H1 (cell line): ENCODE results near the gene TXNL4A. TPM values are rescaled to one million over a fixed set of nuclear protein-coding genes. Genes with fewer than 3 reads are reported as not detected.
A peak's percentile ranks its signal among the peaks of the same experiment; 100 is the strongest.

Experiments used
- CTCF ChIA-PET: fragments of 300-600 bp; sonication (Branson Sonifier 250); formaldehyde crosslinking; loops from one replicate; lab custom pipeline; 2021; ENCODE audit not compliant: partially characterized antibody; lab: Charles Lee
- POLR2A ChIA-PET: fragments of 300-600 bp; sonication (Branson Sonifier 250); formaldehyde crosslinking; loops from one replicate; lab custom pipeline; 2021; ENCODE audit warnings: inconsistent platforms; ENCODE audit not compliant: partially characterized antibody; lab: Charles Lee
- DNase-seq, 2 experiments: peaks; one replicate each; pipeline versions ENCODE4 v3.0.0 to v3.0.0-alpha.2; 2010 to 2022; ENCODE audit warnings: low spot score in 2 of 2, low read depth in 1 of 2, mixed read lengths in 1 of 2
- FAIRE-seq: peaks from 2 replicates; lab custom pipeline; 2011; peaks lifted over from hg19 to GRCh38; lab: Jason Lieb, UNC
- H2AFZ ChIP-seq: 2 replicates; pipeline ENCODE4 v1.8.1; 2012; ENCODE audit warnings: low read length, inconsistent platforms
- H2AK5ac ChIP-seq: 2 replicates; pipeline ENCODE4 v1.6.1; 2013; ENCODE audit warnings: low read depth, low read length
- H2BK120ac ChIP-seq: replicated peaks from 2 replicates; pipeline ENCODE3; 2013; ENCODE audit warnings: low read depth, low read length, inconsistent platforms
- H2BK12ac ChIP-seq: 2 replicates; pipeline ENCODE4 v1.6.1; 2013; ENCODE audit warnings: low read depth, low read length
- H2BK15ac ChIP-seq: 2 replicates; pipeline ENCODE4 v1.6.1; 2013; ENCODE audit warnings: low read length
- H2BK20ac ChIP-seq: 2 replicates; pipeline ENCODE4 v1.6.1; 2013; ENCODE audit warnings: low read length
- H2BK5ac ChIP-seq: 2 replicates; pipeline ENCODE4 v1.6.1; 2013; ENCODE audit warnings: low read depth, low read length
- H3K14ac ChIP-seq: 2 replicates; pipeline ENCODE4 v1.6.1; 2013; ENCODE audit warnings: inconsistent platforms; ENCODE audit not compliant: insufficient read length
- H3K18ac ChIP-seq: 2 replicates; pipeline ENCODE4 v1.6.1; 2013; ENCODE audit warnings: low read length; ENCODE audit errors: extremely low read depth
- H3K23ac ChIP-seq: 2 replicates; pipeline ENCODE4 v1.6.1; 2013; ENCODE audit warnings: inconsistent platforms; ENCODE audit not compliant: insufficient read length
- H3K23me2 ChIP-seq: 2 replicates; pipeline ENCODE4 v1.6.1; 2013; ENCODE audit warnings: low read depth, low read length
- H3K27ac ChIP-seq: 2 replicates; pipeline ENCODE4 v1.6.1; 2011; ENCODE audit warnings: low read depth, low read length, inconsistent platforms
- H3K27me3 ChIP-seq, 4 experiments: replicated peaks in 1 of 4; 1 replicate in 1 of 4; 2 replicates in 3 of 4; pipeline versions ENCODE4 v1.6.1 to v1.8.1; 2011 to 2013; ENCODE audit warnings: low read length in 3 of 4, mild to moderate bottlenecking in 3 of 4, inconsistent platforms in 2 of 4, mixed read lengths in 2 of 4, moderate library complexity in 1 of 4; ENCODE audit not compliant: control insufficient read depth in 3 of 4, insufficient read depth in 3 of 4; ENCODE audit errors: extremely low read depth in 1 of 4
- H3K36me3 ChIP-seq, 4 experiments: 2 replicates each; pipeline versions ENCODE4 v1.6.1 to v1.8.1; 2011 to 2013; ENCODE audit warnings: mild to moderate bottlenecking in 4 of 4, low read length in 3 of 4, moderate library complexity in 2 of 4, control low read depth in 1 of 4, inconsistent platforms in 1 of 4; ENCODE audit not compliant: insufficient read depth in 4 of 4, control insufficient read depth in 2 of 4
- H3K4ac ChIP-seq: replicated peaks from 2 replicates; pipeline ENCODE3; 2013; ENCODE audit warnings: low read length, low read depth, mixed read lengths, inconsistent platforms; ENCODE audit not compliant: insufficient read length
- H3K4me1 ChIP-seq, 4 experiments: replicated peaks in 1 of 4; 1 replicate in 1 of 4; 2 replicates in 3 of 4; pipeline versions ENCODE4 v1.6.1 to v1.8.1; 2011 to 2013; ENCODE audit warnings: low read length in 3 of 4, inconsistent platforms in 2 of 4, mixed read lengths in 1 of 4; ENCODE audit not compliant: insufficient read depth in 4 of 4, control insufficient read depth in 3 of 4
- H3K4me2 ChIP-seq, 2 experiments: 2 replicates each; pipeline versions ENCODE4 v1.6.1 to v1.8.1; 2011 to 2013; ENCODE audit warnings: low read depth in 2 of 2, low read length in 2 of 2, control low read depth in 1 of 2, inconsistent platforms in 1 of 2, mild to moderate bottlenecking in 1 of 2; ENCODE audit not compliant: insufficient read depth in 1 of 2
- H3K4me3 ChIP-seq, 4 experiments: fragments of 200-600, 300-600 bp in 1 of 4; sonication (generic), shearing (Covaris generic), sonication (Bioruptor Twin) in 1 of 4; 2 replicates each; pipeline versions ENCODE4 v1.5.1 to v1.8.1; 2011 to 2016; ENCODE audit warnings: low read length in 4 of 4, low read depth in 3 of 4, control low read depth in 2 of 4, inconsistent platforms in 2 of 4, mild to moderate bottlenecking in 2 of 4, mixed read lengths in 1 of 4, moderate library complexity in 1 of 4; ENCODE audit not compliant: insufficient read depth in 2 of 4; ENCODE audit errors: extremely low read depth in 1 of 4
- H3K56ac ChIP-seq: replicated peaks from 2 replicates; pipeline ENCODE3; 2013; ENCODE audit warnings: low read depth, mild to moderate bottlenecking, mixed read lengths, low read length, inconsistent platforms; ENCODE audit not compliant: insufficient read length
- H3K79me1 ChIP-seq: 2 replicates; pipeline ENCODE4 v1.6.1; 2013; ENCODE audit warnings: low read depth, low read length, control low read depth
- H3K79me2 ChIP-seq, 2 experiments: 2 replicates each; pipeline versions ENCODE4 v1.6.1 to v1.8.1; 2012 to 2013; ENCODE audit warnings: low read length in 2 of 2, mild to moderate bottlenecking in 2 of 2, inconsistent platforms in 1 of 2; ENCODE audit not compliant: insufficient read depth in 2 of 2, control insufficient read depth in 1 of 2
- H3K9ac ChIP-seq, 4 experiments: replicated peaks in 1 of 4; 1 replicate in 1 of 4; 2 replicates in 3 of 4; pipeline versions ENCODE4 v1.6.1 to v1.8.1; 2011 to 2013; ENCODE audit warnings: low read depth in 3 of 4, low read length in 3 of 4, control low read depth in 2 of 4, mild to moderate bottlenecking in 2 of 4, moderate library complexity in 2 of 4, inconsistent platforms in 1 of 4; ENCODE audit errors: extremely low read depth in 1 of 4
- H3K9me3 ChIP-seq, 2 experiments: 2 replicates each; pipeline versions ENCODE4 v1.6.1 to v1.8.1; 2012 to 2013; ENCODE audit warnings: mild to moderate bottlenecking in 2 of 2, moderate library complexity in 2 of 2, control low read depth in 1 of 2, inconsistent platforms in 1 of 2, low read depth in 1 of 2, low read length in 1 of 2, mixed read lengths in 1 of 2; ENCODE audit not compliant: insufficient read depth in 2 of 2
- H4K20me1 ChIP-seq, 2 experiments: replicated peaks in 1 of 2; 2 replicates each; pipeline versions ENCODE3 to v1.8.1; 2011 to 2013; ENCODE audit warnings: inconsistent platforms in 2 of 2, low read length in 2 of 2, mild to moderate bottlenecking in 1 of 2; ENCODE audit not compliant: insufficient read depth in 2 of 2, control insufficient read depth in 1 of 2
- H4K5ac ChIP-seq: 2 replicates; pipeline ENCODE4 v1.6.1; 2013; ENCODE audit warnings: low read length, low read depth, mixed read lengths, inconsistent platforms; ENCODE audit not compliant: insufficient read length
- H4K8ac ChIP-seq: 2 replicates; pipeline ENCODE4 v1.8.0; 2013; ENCODE audit warnings: mild to moderate bottlenecking, moderate library complexity, low read length, inconsistent platforms; ENCODE audit not compliant: insufficient read depth; ENCODE audit errors: extremely low read depth
- H4K91ac ChIP-seq: replicated peaks from 2 replicates; pipeline ENCODE3; 2013; ENCODE audit warnings: low read length, mixed read lengths, inconsistent platforms; ENCODE audit not compliant: insufficient read length
- CREB1 ChIP-seq: IDR thresholded peaks from 2 replicates; pipeline ENCODE4 v1.6.1; 2012; ENCODE audit warnings: inconsistent platforms
- EGR1 ChIP-seq: IDR thresholded peaks from 2 replicates; pipeline ENCODE4 v1.6.1; 2011; ENCODE audit warnings: low read depth, low read length, borderline replicate concordance
- EZH2 ChIP-seq: fragments of 200-600 bp; sonication (generic); IDR thresholded peaks from 2 replicates; pipeline ENCODE4 v1.7.1; 2012; ENCODE audit warnings: low read depth, mild to moderate bottlenecking, moderate library complexity, low read length, inconsistent platforms; ENCODE audit not compliant: severe bottlenecking
- KDM4A ChIP-seq: IDR thresholded peaks from one replicate; pipeline ENCODE4 v1.7.1; 2012; ENCODE audit warnings: low read depth, mild to moderate bottlenecking, moderate library complexity, low read length, inconsistent platforms; ENCODE audit not compliant: severe bottlenecking
- RNF2 ChIP-seq: fragments of 200-900, 300-1000 bp; sonication (generic); IDR thresholded peaks from 2 replicates; pipeline ENCODE4 v1.7.1; 2016; ENCODE audit warnings: borderline replicate concordance, low read depth, mild to moderate bottlenecking, antibody characterized with exemption, low read length; ENCODE audit not compliant: poor library complexity, severe bottlenecking; ENCODE audit errors: missing control alignments
- SIN3A ChIP-seq, 2 experiments: IDR thresholded peaks in 1 of 2; conservative IDR thresholded peaks in 1 of 2; 2 replicates each; pipeline ENCODE4 v1.6.1; 2011 to 2012; ENCODE audit warnings: low read length in 2 of 2, improper control_type of control experiment in 1 of 2, low read depth in 1 of 2, mild to moderate bottlenecking in 1 of 2
- WGBS, 2 experiments: shearing (Covaris generic) in 1 of 2; methylation state at CpG; one replicate each; pipeline versions ENCODE4 v1.1.6 to v1.1.7; 2013 to 2015; ENCODE audit warnings: low lambda C conversion rate in 2 of 2, mixed read lengths in 2 of 2, inconsistent platforms in 1 of 2, low coverage in 1 of 2, missing lambda C conversion rate in 1 of 2; ENCODE audit not compliant: insufficient replicate concordance in 2 of 2, insufficient coverage in 1 of 2, insufficient read length in 1 of 2; ENCODE audit errors: extremely low coverage in 1 of 2, missing lambda C conversion rate in 1 of 2; 5-methylcytosine and 5-hydroxymethylcytosine counted together
- polyA plus RNA-seq, 7 experiments: library from polyadenylated mRNA; depleted of rRNA in 3 of 7; stranded (reverse) in 5 of 7; unstranded in 2 of 7; fragments of >200 nt in 5 of 7; fragments of 200-250 nt in 2 of 7; gene quantifications; 1 replicate in 5 of 7; 2 replicates in 1 of 7; 4 replicates in 1 of 7; pipeline versions ENCODE4 v1.2.1 to v1.2.3, GENCODE V29; 2011 to 2013; ENCODE audit warnings: missing spikeins in 2 of 7, mixed read lengths in 2 of 7
- total RNA-seq: library from RNA; stranded (reverse); fragmentation: NEBNext Ultra II Directional; extraction: Animal tissue kit (Norgen Biotek cat#: 25700); gene quantifications from 2 replicates; pipeline ENCODE4 v1.2.1, GENCODE V29; 2021
- TF ChIP-seq, protein P1 (sequence below): IDR thresholded peaks from 2 replicates; pipeline ENCODE4 v1.6.1; 2012; ENCODE audit warnings: low read length, inconsistent platforms

TXNL4A gene
- total and polyA plus RNA-seq, 2 of the 8 experiments (the other 6 are each of a cell fraction or from before 2014, with no cell fraction given): 169 to 181 TPM

DNA sequence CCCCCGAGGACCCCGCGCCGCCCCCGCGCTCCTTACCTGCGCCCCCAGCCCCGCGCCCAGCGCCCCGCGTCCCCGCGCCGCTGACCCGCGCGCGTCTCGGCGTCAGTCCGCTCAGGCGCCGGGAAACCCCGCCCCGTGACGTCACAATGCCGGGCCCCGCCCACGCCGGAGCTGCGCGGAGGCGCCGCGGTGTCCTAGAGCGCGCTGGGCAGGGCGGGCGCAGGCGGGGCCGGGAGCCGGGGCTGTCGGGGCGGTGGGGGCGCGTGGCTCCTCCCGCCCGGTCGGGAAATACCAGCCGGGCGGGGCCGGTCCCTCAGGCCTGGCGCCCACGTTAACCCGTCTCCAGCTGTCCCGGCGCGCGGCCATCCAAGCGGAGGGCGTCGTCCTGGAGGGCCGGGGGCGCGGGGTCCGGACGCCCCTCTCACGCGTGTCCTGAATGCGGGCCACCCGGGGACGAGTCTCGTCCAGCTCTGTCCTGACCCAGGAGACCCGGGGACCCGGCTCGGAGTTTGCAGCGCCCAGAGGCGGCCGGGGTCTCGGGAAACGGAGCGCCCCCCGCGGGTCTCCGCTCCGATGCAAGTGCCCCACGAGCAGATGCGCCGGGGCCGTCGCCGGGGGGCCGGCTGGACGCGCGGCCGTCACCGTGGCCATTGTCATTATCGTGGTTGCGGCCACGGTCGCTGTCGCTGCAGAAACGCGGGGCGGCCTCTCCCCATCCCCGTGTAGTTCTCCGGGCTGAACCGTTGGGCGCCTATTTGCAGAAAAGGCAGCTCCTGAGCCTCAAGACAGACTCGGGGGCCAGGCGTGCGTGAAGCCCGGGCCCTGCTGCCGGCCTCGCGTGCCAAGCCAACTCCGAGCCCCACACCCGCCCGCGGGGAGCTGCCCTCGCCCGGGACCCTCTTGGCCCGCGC, 36.6 kb downstream of the TXNL4A start, which contains the start of gene SLC66A2:
Gene SLC66A2, minus strand, starts transcription at position 109 of the 911 bp plus-strand sequence. CDS start 727 bp downstream, outside the sequence.
- Histone ChIP-seq H2BK20ac (no peak within 1 kb of the TSS), H3K27me3 (peaks cover 10 to 44% (median 39%) of the 10 kb centered on the region in 4 experiments), H3K4me1 (peaks cover 2 to 9% (median 5%) of the 10 kb centered on the region in 4 experiments), H2AK5ac (no peak within 1 kb of the TSS), H3K14ac (no peak within 1 kb of the TSS), H4K91ac (no peak within 1 kb of the TSS), H3K4me3 (peak within 1 kb of the TSS; percentile 57 to 84 (median 66)), H3K79me1 (no peaks in the 10 kb centered on the region; the same call in 1 of the 2 replicates), H3K9me3 (no peaks in the 10 kb centered on the region), H3K9ac (peak within 1 kb of the TSS in 1 of 4 experiments; percentile 36; a peak in 1 of 7 replicates), H3K79me2 (peaks cover 0 to 3% of the 10 kb centered on the region in 2 experiments; a peak in 1 of 4 replicates), H2AFZ (no peak within 1 kb of the TSS), H4K5ac (no peak within 1 kb of the TSS), H3K4ac (no peak within 1 kb of the TSS), H2BK120ac (no peak within 1 kb of the TSS), H4K20me1 (peaks cover 0 to 8% of the 10 kb centered on the region in 2 experiments), H3K36me3 (no peaks in the 10 kb centered on the region), H2BK12ac (no peak within 1 kb of the TSS), H3K23me2 (peaks cover 14% of the 10 kb centered on the region; the same call in 1 of the 2 replicates), H3K27ac (no peak within 1 kb of the TSS), H2BK5ac (no peak within 1 kb of the TSS), H3K18ac (no peak within 1 kb of the TSS; the same call in 1 of the 2 replicates), H4K8ac (no peak within 1 kb of the TSS; the same call in 1 of the 2 replicates), H3K23ac (no peak within 1 kb of the TSS), H3K56ac (no peak within 1 kb of the TSS), H3K4me2 (peak within 1 kb of the TSS; percentile 58 to 77), H2BK15ac (no peak within 1 kb of the TSS)
- POLR2A ChIA-PET: interaction anchor here (1.2 to 2.0 kb wide), 5 partner anchors 8 to 40 kb away, joined by 3 to 8 read pairs (median 5); partner anchors contain the start of gene HSBP1L1
- WGBS, 2 experiments: 3% methylated on average over 46 of the region's 126 CpGs; no CpG with 5 or more reads in 1 of the 2 experiments
- CTCF ChIA-PET: interaction anchor here (0.9 to 3.4 kb wide), 3 partner anchors 9 to 20 kb away, joined by 4 to 17 read pairs (median 4); no protein-coding TSS in a partner anchor
- DNase-seq (peak in 1 of 2 experiments; percentile 99), FAIRE-seq (no peak)
- TF ChIP-seq EGR1: peak; percentile 78
- TF ChIP-seq SIN3A (conservative IDR thresholded peaks at IDR 0.05 in 1 of 2, IDR thresholded peaks at IDR 0.05 in 1 of 2; ENCODE audit: low read depth in 1 of 2, low read length in 2 of 2): 0 out of 4 replicates have a peak, but pooled peaks of 1 of the 2 experiments have one; percentile 17
- TF ChIP-seq, protein P1, sequence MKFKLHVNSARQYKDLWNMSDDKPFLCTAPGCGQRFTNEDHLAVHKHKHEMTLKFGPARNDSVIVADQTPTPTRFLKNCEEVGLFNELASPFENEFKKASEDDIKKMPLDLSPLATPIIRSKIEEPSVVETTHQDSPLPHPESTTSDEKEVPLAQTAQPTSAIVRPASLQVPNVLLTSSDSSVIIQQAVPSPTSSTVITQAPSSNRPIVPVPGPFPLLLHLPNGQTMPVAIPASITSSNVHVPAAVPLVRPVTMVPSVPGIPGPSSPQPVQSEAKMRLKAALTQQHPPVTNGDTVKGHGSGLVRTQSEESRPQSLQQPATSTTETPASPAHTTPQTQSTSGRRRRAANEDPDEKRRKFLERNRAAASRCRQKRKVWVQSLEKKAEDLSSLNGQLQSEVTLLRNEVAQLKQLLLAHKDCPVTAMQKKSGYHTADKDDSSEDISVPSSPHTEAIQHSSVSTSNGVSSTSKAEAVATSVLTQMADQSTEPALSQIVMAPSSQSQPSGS: no peak
- peak; percentile 84 for TF ChIP-seq CREB1
- peak; percentile 68 for TF ChIP-seq RNF2
- peak; percentile 68 for TF ChIP-seq EZH2
- peak; percentile 80 for TF ChIP-seq KDM4A
